GM12878 (cell line): Measurements from ENCODE around the gene ACACA. TPM values are rescaled to one million over a fixed set of nuclear protein-coding genes. Genes with fewer than 3 reads are reported as not detected.

ENCODE experiments used
- ATAC-seq: fragments of 200-7000 bp; cut with Tn5 transposase; 3 replicates; pipeline ENCODE4 v1.9.1; 2020; ENCODE audit warnings: mild to moderate bottlenecking, moderate library complexity
- BruUV-seq: library from RNA; stranded (reverse); fragments of 400-500 nt; replicated peaks from 2 replicates; lab custom pipeline; 2021; lab: Mats Ljungman, UMichigan
- CTCF ChIA-PET: fragments of 300-600 bp; sonication (Branson Sonifier 250); formaldehyde crosslinking; extraction: SDS; loops from one replicate; lab custom pipeline; 2021; ENCODE audit warnings: inconsistent platforms; lab: Yijun Ruan, JAX
- POLR2A ChIA-PET: fragments of 350-600 bp; formaldehyde crosslinking; extraction: SDS; loops from one replicate; lab custom pipeline; 2021; ENCODE audit warnings: inconsistent platforms; lab: Charles Lee
- RAD21 ChIA-PET: fragments of 300-600 bp; sonication (Branson Sonifier 250); formaldehyde crosslinking; loops from one replicate; lab custom pipeline; 2023; ENCODE audit warnings: antibody characterized with exemption; ENCODE audit not compliant: unreplicated experiment; lab: Charles Lee
- SMC1A ChIA-PET: fragments of 300-600 bp; sonication (Branson Sonifier 250); formaldehyde crosslinking; loops from one replicate; lab custom pipeline; 2023; ENCODE audit not compliant: unreplicated experiment, uncharacterized antibody; lab: Charles Lee
- DNase-seq: peaks from one replicate; pipeline ENCODE4 v3.0.0-alpha.2; 2011; ENCODE audit warnings: low read depth, low spot score
- FAIRE-seq: peaks from 3 replicates; lab custom pipeline; 2011; peaks lifted over from hg19 to GRCh38; lab: Jason Lieb, UNC
- H2AFZ ChIP-seq: 2 replicates; pipeline ENCODE4 v1.6.0; 2011; ENCODE audit warnings: low read depth, low read length, control low read depth; ENCODE audit not compliant: control insufficient read depth
- H3K27ac ChIP-seq: 2 replicates; pipeline ENCODE4 v1.5.1; 2011; ENCODE audit warnings: control low read depth; ENCODE audit not compliant: control insufficient read depth, insufficient read depth
- H3K27me3 ChIP-seq, 2 experiments: replicated peaks in 1 of 2; 2 replicates each; pipeline versions ENCODE4 v1.6.0 to v1.6.1; 2011; ENCODE audit warnings: low read length in 1 of 2; ENCODE audit not compliant: control insufficient read depth in 2 of 2, insufficient read depth in 2 of 2
- H3K36me3 ChIP-seq, 2 experiments: 2 replicates each; pipeline ENCODE4 v1.5.1; 2011; ENCODE audit warnings: low read length in 1 of 2; ENCODE audit not compliant: control insufficient read depth in 2 of 2, insufficient read depth in 2 of 2
- H3K4me1 ChIP-seq: 2 replicates; pipeline ENCODE4 v1.6.1; 2011; ENCODE audit warnings: mild to moderate bottlenecking, low read length, moderate library complexity, mixed read lengths; ENCODE audit not compliant: control insufficient read depth, insufficient read depth
- H3K4me2 ChIP-seq: 2 replicates; pipeline ENCODE4 v1.6.0; 2011; ENCODE audit warnings: control low read depth; ENCODE audit not compliant: control insufficient read depth, insufficient read depth
- H3K4me3 ChIP-seq: fragments of 200-600 bp; sonication (generic); 2 replicates; pipeline ENCODE4 v1.5.1; 2016
- H3K79me2 ChIP-seq: 2 replicates; pipeline ENCODE4 v1.6.0; 2011; ENCODE audit warnings: low read length; ENCODE audit not compliant: control insufficient read depth, insufficient read depth
- H3K9ac ChIP-seq: 2 replicates; pipeline ENCODE4 v1.8.0; 2011; ENCODE audit warnings: low read length, control low read depth, mixed read lengths; ENCODE audit not compliant: control insufficient read depth, insufficient read depth
- H3K9me3 ChIP-seq: replicated peaks from 3 replicates; pipeline ENCODE4 v1.5.1; 2011; ENCODE audit warnings: mild to moderate bottlenecking, low read length; ENCODE audit not compliant: control insufficient read depth, insufficient read depth
- H4K20me1 ChIP-seq: 2 replicates; pipeline ENCODE4 v1.6.0; 2011; ENCODE audit not compliant: control insufficient read depth, insufficient read depth
- EP300 ChIP-seq, 2 experiments: fragments of 150-350 bp in 1 of 2; IDR thresholded peaks; 2 replicates each; pipeline ENCODE4 v1.6.1; 2011 to 2012; ENCODE audit warnings: low read depth in 2 of 2, low read length in 2 of 2, borderline replicate concordance in 1 of 2, improper control_type of control experiment in 1 of 2, inconsistent platforms in 1 of 2; ENCODE audit not compliant: control insufficient read depth in 1 of 2
- POLR2AphosphoS5 ChIP-seq: IDR thresholded peaks from 2 replicates; pipeline ENCODE4 v1.6.1; 2011; ENCODE audit warnings: mild to moderate bottlenecking, low read length, inconsistent platforms
- ZNF207 ChIP-seq: fragments of 450-650 bp; IDR thresholded peaks from 2 replicates; pipeline ENCODE4 v1.6.1; 2014; ENCODE audit warnings: antibody characterized with exemption, mild to moderate bottlenecking, borderline replicate concordance
- ZNF274 ChIP-seq: IDR thresholded peaks from one replicate; pipeline ENCODE4 v1.8.0; 2011; ENCODE audit not compliant: insufficient read length, insufficient read depth
- in situ Hi-C: fragments of 300-500 bp; cut with MboI; formaldehyde crosslinking; loops from 9 replicates; pipeline ENCODE4 v1.14.3; 2018; ENCODE audit warnings: mixed read lengths
- intact Hi-C: fragments of 100-400 bp; cut with micrococcal nuclease; formaldehyde crosslinking; loops from one replicate; pipeline ENCODE4 v1.14.2; 2022; ENCODE audit not compliant: unreplicated experiment
- polyA plus RNA-seq, 11 experiments: library from polyadenylated mRNA; depleted of rRNA in 4 of 11; unstranded in 6 of 11; stranded (reverse) in 5 of 11; fragments of >200 nt; fragmentation: Nextera tagmentation in 4 of 11; fragmentation: Illumina TruSeq in 1 of 11; extraction: Ambion mirVana in 4 of 11; extraction: Trizol in 1 of 11; gene quantifications; 1 replicate in 1 of 11; 2 replicates in 10 of 11; pipeline versions ENCODE4 v1.2.1 to v1.2.3, GENCODE V29; 2011 to 2016; ENCODE audit warnings: inconsistent platforms in 2 of 11, missing spikeins in 2 of 11, low read depth in 1 of 11
- total RNA-seq, 4 experiments: library from RNA; depleted of rRNA in 3 of 4; stranded (reverse); fragments of >200 nt in 3 of 4; fragmentation: Illumina TruSeq in 1 of 4; extraction: Trizol in 1 of 4; gene quantifications; 2 replicates each; pipeline versions ENCODE4 v1.2.1 to v1.2.3, GENCODE V29; 2013 to 2021
- TF ChIP-seq, protein P1 (sequence below): fragments of 450-650 bp; IDR thresholded peaks from 2 replicates; pipeline ENCODE4 v1.6.1; 2017; ENCODE audit warnings: mild to moderate bottlenecking
- TF ChIP-seq, protein P2 (sequence below): fragments of 450-650 bp; formaldehyde crosslinking; IDR thresholded peaks from 2 replicates; pipeline ENCODE4 v1.4.0; 2020; ENCODE audit warnings: mild to moderate bottlenecking, moderate library complexity

Gene ACACA
- total and polyA plus RNA-seq, 10 of the 15 experiments (the other 5 are each of a cell fraction or from before 2014, with no cell fraction given), result 12.9 to 74.2 (median 32.0) TPM

DNA sequence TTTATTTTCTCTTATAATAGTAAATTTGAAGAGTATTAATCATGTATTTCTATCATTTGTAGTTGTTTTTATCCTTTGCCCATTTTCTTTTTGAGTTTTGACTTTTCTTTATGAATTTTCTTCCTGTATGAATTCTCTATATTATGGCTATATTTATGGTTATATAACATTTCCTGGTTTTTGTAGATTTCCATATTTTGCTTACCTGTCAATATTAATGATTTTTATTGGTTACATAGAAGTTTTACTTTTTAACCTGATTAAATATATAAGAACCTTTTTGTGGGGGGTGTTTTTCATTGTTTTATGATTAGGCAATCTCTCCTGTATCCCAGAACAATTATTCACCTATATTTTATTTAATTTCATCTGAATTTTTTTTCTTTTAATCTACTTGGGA lies 364.7 kb downstream of the ACACA start:
- in situ Hi-C loops (no loop called here), intact Hi-C loops (no loop called here)
- no peak overlapping the region for H2AFZ ChIP-seq
- no peak overlapping the region for H3K27ac ChIP-seq
- no peaks in the 10 kb centered on the region for H3K79me2 ChIP-seq
- no peaks in the 10 kb centered on the region for H3K9me3 ChIP-seq
- no peak overlapping the region for H3K4me2 ChIP-seq
- FAIRE-seq, result no peak
- ChIA-PET CTCF (interaction anchor here (0.6 kb wide), 1 partner anchor 240 kb away, joined by 3 read pairs; no protein-coding TSS in a partner anchor), RAD21 (no interaction called here), SMC1A (interaction anchor here (1.7 kb wide), 1 partner anchor 440 kb away, joined by 4 read pairs; no protein-coding TSS in a partner anchor), POLR2A (no interaction called here)
- no TSS peak for BruUV-seq
- H3K36me3 ChIP-seq, result peaks cover 0 to 3% of the 10 kb centered on the region in 2 experiments; a peak in 3 of 4 replicates
- TF ChIP-seq EP300 (IDR thresholded peaks at IDR 0.05; ENCODE audit: borderline replicate concordance in 1 of 2, control insufficient read depth in 1 of 2, low read depth in 2 of 2, low read length in 2 of 2) (no peak), ZNF274 (no peak), ZNF207 (no peak), POLR2AphosphoS5 (no peak)
- TF ChIP-seq, protein P1, sequence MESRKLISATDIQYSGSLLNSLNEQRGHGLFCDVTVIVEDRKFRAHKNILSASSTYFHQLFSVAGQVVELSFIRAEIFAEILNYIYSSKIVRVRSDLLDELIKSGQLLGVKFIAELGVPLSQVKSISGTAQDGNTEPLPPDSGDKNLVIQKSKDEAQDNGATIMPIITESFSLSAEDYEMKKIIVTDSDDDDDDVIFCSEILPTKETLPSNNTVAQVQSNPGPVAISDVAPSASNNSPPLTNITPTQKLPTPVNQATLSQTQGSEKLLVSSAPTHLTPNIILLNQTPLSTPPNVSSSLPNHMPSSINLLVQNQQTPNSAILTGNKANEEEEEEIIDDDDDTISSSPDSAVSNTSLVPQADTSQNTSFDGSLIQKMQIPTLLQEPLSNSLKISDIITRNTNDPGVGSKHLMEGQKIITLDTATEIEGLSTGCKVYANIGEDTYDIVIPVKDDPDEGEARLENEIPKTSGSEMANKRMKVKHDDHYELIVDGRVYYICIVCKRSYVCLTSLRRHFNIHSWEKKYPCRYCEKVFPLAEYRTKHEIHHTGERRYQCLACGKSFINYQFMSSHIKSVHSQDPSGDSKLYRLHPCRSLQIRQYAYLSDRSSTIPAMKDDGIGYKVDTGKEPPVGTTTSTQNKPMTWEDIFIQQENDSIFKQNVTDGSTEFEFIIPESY, result no peak
- TF ChIP-seq, protein P2, sequence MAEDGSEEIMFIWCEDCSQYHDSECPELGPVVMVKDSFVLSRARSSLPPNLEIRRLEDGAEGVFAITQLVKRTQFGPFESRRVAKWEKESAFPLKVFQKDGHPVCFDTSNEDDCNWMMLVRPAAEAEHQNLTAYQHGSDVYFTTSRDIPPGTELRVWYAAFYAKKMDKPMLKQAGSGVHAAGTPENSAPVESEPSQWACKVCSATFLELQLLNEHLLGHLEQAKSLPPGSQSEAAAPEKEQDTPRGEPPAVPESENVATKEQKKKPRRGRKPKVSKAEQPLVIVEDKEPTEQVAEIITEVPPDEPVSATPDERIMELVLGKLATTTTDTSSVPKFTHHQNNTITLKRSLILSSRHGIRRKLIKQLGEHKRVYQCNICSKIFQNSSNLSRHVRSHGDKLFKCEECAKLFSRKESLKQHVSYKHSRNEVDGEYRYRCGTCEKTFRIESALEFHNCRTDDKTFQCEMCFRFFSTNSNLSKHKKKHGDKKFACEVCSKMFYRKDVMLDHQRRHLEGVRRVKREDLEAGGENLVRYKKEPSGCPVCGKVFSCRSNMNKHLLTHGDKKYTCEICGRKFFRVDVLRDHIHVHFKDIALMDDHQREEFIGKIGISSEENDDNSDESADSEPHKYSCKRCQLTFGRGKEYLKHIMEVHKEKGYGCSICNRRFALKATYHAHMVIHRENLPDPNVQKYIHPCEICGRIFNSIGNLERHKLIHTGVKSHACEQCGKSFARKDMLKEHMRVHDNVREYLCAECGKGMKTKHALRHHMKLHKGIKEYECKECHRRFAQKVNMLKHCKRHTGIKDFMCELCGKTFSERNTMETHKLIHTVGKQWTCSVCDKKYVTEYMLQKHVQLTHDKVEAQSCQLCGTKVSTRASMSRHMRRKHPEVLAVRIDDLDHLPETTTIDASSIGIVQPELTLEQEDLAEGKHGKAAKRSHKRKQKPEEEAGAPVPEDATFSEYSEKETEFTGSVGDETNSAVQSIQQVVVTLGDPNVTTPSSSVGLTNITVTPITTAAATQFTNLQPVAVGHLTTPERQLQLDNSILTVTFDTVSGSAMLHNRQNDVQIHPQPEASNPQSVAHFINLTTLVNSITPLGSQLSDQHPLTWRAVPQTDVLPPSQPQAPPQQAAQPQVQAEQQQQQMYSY, result no peak
- no peak overlapping the region for H3K4me3 ChIP-seq
- DNase-seq, result no peak
- no peaks in the 10 kb centered on the region; the same call in 1 of the 2 replicates for H4K20me1 ChIP-seq
- no peaks in the 10 kb centered on the region for H3K27me3 ChIP-seq
- no peak overlapping the region for H3K9ac ChIP-seq
- H3K4me1 ChIP-seq, result no peaks in the 10 kb centered on the region
- no peak for ATAC-seq
